ENCODE measurements around the gene PRKACG.

Gene PRKACG

DNA sequence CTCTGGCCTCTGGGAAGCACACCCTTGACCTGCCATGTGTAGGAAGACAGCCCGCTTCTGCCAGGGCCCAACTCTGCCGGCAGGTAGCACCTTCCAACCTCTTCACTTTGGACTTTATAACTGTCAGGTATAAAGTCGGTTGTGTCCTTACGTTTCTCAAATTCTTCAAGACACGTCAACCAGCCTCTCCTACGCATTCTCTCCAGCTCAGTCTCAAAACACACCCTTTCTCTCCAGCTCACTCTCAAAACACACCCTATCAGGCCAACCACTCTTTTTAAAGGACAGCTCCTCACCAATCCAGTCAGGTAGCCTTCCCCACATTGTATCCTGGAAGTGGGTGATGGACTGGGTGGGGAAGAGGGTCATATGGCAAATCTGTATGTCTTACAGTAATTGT is 35.2 kb upstream of the PRKACG start:
- TF ChIP-seq, protein P1, sequence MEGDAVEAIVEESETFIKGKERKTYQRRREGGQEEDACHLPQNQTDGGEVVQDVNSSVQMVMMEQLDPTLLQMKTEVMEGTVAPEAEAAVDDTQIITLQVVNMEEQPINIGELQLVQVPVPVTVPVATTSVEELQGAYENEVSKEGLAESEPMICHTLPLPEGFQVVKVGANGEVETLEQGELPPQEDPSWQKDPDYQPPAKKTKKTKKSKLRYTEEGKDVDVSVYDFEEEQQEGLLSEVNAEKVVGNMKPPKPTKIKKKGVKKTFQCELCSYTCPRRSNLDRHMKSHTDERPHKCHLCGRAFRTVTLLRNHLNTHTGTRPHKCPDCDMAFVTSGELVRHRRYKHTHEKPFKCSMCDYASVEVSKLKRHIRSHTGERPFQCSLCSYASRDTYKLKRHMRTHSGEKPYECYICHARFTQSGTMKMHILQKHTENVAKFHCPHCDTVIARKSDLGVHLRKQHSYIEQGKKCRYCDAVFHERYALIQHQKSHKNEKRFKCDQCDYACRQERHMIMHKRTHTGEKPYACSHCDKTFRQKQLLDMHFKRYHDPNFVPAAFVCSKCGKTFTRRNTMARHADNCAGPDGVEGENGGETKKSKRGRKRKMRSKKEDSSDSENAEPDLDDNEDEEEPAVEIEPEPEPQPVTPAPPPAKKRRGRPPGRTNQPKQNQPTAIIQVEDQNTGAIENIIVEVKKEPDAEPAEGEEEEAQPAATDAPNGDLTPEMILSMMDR (IDR thresholded peaks at IDR 0.05; ENCODE audit: extremely low read depth, insufficient read depth, missing control alignments) = no peak
- no peak for DNase-seq (ENCODE audit: low spot score)
- in situ Hi-C loops (cut with MboI; ENCODE audit: low pct_unique_long_range_greater_than_20kb, low sequenced_read_pairs, unreplicated experiment) = no loop called here

DNA sequence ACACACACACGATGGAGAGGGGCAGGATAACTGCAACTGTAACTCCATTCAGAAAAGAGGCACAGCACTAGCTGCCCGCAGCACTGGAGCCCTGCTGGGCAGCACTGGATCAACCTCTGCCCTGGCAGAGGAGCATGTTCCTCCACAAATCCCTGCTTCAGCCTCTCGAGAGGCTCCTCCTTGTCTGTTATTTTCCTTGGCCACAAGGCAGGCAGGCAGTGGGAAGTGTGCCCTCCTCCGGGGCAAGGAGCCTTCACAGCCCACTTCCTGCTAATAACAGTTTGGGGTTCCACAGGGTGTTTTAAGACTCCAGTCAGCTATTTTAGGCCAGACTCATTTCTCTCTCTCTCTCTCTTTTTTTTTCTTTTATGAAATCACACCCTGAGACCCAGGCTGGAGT is 33.5 kb upstream of the PRKACG start:
- no peak for DNase-seq (ENCODE audit: low spot score)
- TF ChIP-seq, protein P1 (IDR thresholded peaks at IDR 0.05; ENCODE audit: extremely low read depth, insufficient read depth, missing control alignments) = no peak
- in situ Hi-C loops (cut with MboI; ENCODE audit: low pct_unique_long_range_greater_than_20kb, low sequenced_read_pairs, unreplicated experiment) = no loop called here

DNA sequence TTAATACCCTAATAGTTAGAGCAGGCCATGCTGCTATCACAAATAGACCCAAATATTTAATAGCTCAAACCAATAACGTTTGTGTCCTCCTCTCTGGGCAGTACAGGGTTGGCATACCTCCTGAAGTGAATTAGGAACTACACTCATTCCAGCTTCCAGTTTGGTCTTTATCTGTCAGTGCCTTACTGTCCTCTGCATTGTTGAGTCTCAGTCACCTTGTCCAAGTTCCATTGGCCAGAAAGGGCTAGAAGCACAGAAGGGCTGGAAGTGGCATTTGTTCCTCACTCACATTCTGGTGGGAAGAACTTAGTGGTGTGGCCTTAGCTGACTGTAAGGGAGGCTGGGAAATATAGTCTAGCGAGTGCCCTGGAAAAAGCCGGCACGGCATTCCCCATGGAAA is 32.8 kb upstream of the PRKACG start:
- in situ Hi-C loops (cut with MboI; ENCODE audit: low pct_unique_long_range_greater_than_20kb, low sequenced_read_pairs, unreplicated experiment) = no loop called here
- DNase-seq (ENCODE audit: low spot score) = no peak
- TF ChIP-seq, protein P1 (IDR thresholded peaks at IDR 0.05; ENCODE audit: extremely low read depth, insufficient read depth, missing control alignments) = no peak

GRCh38 chr9:69045821-69046220 is 31.9 kb upstream of the PRKACG start:
- in situ Hi-C loops (cut with MboI; ENCODE audit: low pct_unique_long_range_greater_than_20kb, low sequenced_read_pairs, unreplicated experiment) = no loop called here
- DNase-seq (ENCODE audit: low spot score) = no peak
- TF ChIP-seq, protein P1 (IDR thresholded peaks at IDR 0.05; ENCODE audit: extremely low read depth, insufficient read depth, missing control alignments) = no peak

DNA sequence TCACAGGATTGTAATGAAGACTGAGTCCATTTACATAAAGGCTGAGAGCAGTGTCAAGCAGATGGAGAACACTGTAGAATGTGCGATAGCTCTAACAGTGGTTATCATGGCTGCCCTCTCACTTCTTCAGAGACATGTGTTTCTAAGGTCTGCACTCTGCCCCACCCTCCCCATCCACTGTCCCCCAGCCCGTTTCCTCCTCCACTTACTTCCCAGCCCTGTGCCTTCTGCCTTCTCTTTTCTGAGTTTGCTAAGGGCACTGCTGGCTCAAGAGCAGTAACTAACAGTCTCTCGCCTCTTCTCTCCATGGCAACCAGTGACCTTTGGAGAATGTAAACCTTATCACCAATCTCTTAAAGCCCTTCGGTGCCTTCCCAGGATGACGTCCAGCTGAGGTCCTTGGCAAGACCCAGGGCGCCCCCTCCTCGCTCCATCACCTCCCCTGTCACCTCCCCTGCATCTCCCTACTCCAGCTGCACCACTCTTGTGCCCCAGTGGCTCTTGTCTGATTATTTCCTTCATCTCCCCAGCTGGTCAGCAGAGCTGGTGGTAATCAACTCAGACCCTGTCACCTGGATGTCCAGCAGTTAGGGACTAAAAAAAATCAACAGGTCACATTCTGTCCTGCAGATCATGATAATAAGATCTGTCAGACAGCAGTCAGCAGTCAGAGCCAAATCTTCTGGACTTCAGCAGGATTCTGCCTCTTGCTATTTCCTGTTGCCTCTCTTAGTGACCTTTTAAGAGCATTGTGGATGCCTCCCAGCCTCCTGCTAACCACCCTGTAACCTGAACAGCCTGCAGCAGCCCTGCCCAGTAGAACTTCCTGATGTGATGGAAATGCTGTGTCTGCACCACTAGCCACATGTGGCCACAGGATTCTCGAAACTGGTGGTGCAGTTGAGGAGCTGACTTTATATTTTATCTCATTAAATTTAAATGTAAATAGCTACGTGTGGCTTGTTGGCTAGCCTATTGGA is 30.6 kb upstream of the PRKACG start:
- in situ Hi-C loops (cut with MboI; ENCODE audit: low pct_unique_long_range_greater_than_20kb, low sequenced_read_pairs, unreplicated experiment) = no loop called here
- TF ChIP-seq, protein P1 (IDR thresholded peaks at IDR 0.05; ENCODE audit: extremely low read depth, insufficient read depth, missing control alignments) = no peak
- no peak for DNase-seq (ENCODE audit: low spot score)

- DNase-seq (ENCODE audit: low spot score) = no peak
- in situ Hi-C loops (cut with MboI; ENCODE audit: low pct_unique_long_range_greater_than_20kb, low sequenced_read_pairs, unreplicated experiment) = no loop called here
- TF ChIP-seq, protein P1 (IDR thresholded peaks at IDR 0.05; ENCODE audit: extremely low read depth, insufficient read depth, missing control alignments) = no peak
These were observed 26.7 kb upstream of the PRKACG start for GRCh38 chr9:69040646-69041045.
